Natural killer cell (primary cell): ENCODE measurements around the gene IPO5. TPM values are rescaled to one million over a fixed set of nuclear protein-coding genes. Genes with fewer than 3 reads are reported as not detected.

Source experiments
- ATAC-seq, 3 donors: fragments of 150-1000 bp in 2 of 3; fragments of 200-7000 bp in 1 of 3; cut with Tn5 transposase; 1 replicate in 1 of 3; 2 replicates in 2 of 3; pipeline ENCODE4 v1.10.0; 2021; ENCODE audit warnings: mild to moderate bottlenecking in 2 of 3, moderate library complexity in 2 of 3
- DNase-seq, 2 donors: peaks; one replicate each; pipeline versions ENCODE4 v3.0.0 to v3.0.0-alpha.2; 2013 to 2021; ENCODE audit warnings: mixed read lengths in 1 of 2
- H3K27ac ChIP-seq: one replicate; pipeline ENCODE4 v1.5.1; 2013; ENCODE audit warnings: mild to moderate bottlenecking, low read length
- H3K27me3 ChIP-seq: one replicate; pipeline ENCODE4 v1.6.1; 2013; ENCODE audit warnings: low read length; ENCODE audit not compliant: control insufficient read depth, insufficient read depth
- H3K36me3 ChIP-seq: one replicate; pipeline ENCODE4 v1.6.1; 2013; ENCODE audit warnings: low read length; ENCODE audit not compliant: control insufficient read depth, insufficient read depth
- H3K4me1 ChIP-seq: one replicate; pipeline ENCODE4 v1.6.1; 2013; ENCODE audit warnings: low read length; ENCODE audit not compliant: control insufficient read depth, insufficient read depth
- H3K4me3 ChIP-seq: one replicate; pipeline ENCODE4 v1.5.1; 2013; ENCODE audit warnings: low read length
- H3K9me3 ChIP-seq: one replicate; pipeline ENCODE4 v1.6.1; 2013; ENCODE audit warnings: low read length; ENCODE audit not compliant: control insufficient read depth, insufficient read depth
- H3K27ac Mint-ChIP-seq, 2 donors: one replicate each; pipeline ENCODE4 v1.8.0; 2022; ENCODE audit warnings: mild to moderate bottlenecking in 2 of 2, mixed read lengths in 2 of 2, moderate library complexity in 1 of 2
- H3K27me3 Mint-ChIP-seq, 2 donors: one replicate each; pipeline ENCODE4 v1.8.0; 2022; ENCODE audit warnings: low read depth in 2 of 2, mixed read lengths in 2 of 2
- H3K36me3 Mint-ChIP-seq: one replicate; pipeline ENCODE4 v1.8.0; 2022; ENCODE audit warnings: mixed read lengths
- H3K4me1 Mint-ChIP-seq, 2 donors: one replicate each; pipeline ENCODE4 v1.8.0; 2022; ENCODE audit warnings: mixed read lengths in 2 of 2
- H3K4me3 Mint-ChIP-seq: one replicate; pipeline ENCODE4 v1.8.0; 2022; ENCODE audit warnings: mild to moderate bottlenecking, moderate library complexity, mixed read lengths
- H3K9me3 Mint-ChIP-seq, 2 donors: one replicate each; pipeline ENCODE4 v1.8.0; 2022; ENCODE audit warnings: mixed read lengths in 2 of 2
- WGBS: methylation state at CpG from one replicate; pipeline ENCODE4 v1.1.7; 2013; ENCODE audit warnings: missing lambda C conversion rate; ENCODE audit not compliant: insufficient coverage; 5-methylcytosine and 5-hydroxymethylcytosine counted together
- intact Hi-C: fragments of 100-400 bp; cut with micrococcal nuclease; formaldehyde crosslinking; loops from one replicate; pipeline ENCODE4 v1.14.2; 2022
- total RNA-seq, 4 donors: library from RNA; stranded (reverse); fragments of 120-200 nt in 1 of 4; gene quantifications; one replicate each; pipeline versions ENCODE4 v1.2.3 to v1.2.4, GENCODE V29; 2013 to 2022
- TF ChIP-seq, protein P1 (sequence below): fragments of 200-600 bp; IDR thresholded peaks from one replicate; pipeline ENCODE4 v1.8.0; 2022; ENCODE audit warnings: antibody characterized with exemption

Gene IPO5
- total RNA-seq, 3 donors from 2014 or later (not counting 1 experiment from before 2014, with no cell fraction given): 59.9 to 83.9 (median 71.2) TPM

DNA sequence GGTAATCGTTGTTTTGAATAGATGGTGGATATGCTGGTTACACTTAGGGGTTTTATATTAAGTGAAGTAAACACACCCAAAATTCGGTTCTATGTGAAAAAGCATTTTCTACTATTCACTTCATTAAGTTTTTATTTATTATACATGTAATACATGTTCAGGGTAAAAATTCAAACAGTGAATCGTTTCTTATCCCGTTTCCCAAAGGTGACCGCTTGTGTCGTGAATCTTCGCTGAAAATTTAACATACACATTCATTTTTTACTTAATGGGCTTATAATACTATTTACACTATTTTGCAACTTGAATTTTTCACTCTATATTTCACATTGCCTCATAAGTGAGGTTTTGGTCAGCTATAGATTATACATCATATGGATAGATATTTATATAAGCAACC, 24.5 kb downstream of the IPO5 start:
- H3K36me3 Mint-ChIP-seq: no peaks in the 10 kb centered on the region
- peak overlapping the region; percentile 94 for H3K4me3 Mint-ChIP-seq
- no peak overlapping the region for H3K4me3 ChIP-seq
- H3K4me1 Mint-ChIP-seq: peaks cover 21 to 32% of the 10 kb centered on the region in 2 donors
- no peaks in the 10 kb centered on the region for H3K9me3 ChIP-seq
- TF ChIP-seq, protein P1, sequence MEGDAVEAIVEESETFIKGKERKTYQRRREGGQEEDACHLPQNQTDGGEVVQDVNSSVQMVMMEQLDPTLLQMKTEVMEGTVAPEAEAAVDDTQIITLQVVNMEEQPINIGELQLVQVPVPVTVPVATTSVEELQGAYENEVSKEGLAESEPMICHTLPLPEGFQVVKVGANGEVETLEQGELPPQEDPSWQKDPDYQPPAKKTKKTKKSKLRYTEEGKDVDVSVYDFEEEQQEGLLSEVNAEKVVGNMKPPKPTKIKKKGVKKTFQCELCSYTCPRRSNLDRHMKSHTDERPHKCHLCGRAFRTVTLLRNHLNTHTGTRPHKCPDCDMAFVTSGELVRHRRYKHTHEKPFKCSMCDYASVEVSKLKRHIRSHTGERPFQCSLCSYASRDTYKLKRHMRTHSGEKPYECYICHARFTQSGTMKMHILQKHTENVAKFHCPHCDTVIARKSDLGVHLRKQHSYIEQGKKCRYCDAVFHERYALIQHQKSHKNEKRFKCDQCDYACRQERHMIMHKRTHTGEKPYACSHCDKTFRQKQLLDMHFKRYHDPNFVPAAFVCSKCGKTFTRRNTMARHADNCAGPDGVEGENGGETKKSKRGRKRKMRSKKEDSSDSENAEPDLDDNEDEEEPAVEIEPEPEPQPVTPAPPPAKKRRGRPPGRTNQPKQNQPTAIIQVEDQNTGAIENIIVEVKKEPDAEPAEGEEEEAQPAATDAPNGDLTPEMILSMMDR: no peak
- peak overlapping the region in 1 of 2 donors; percentile 91 for H3K27ac Mint-ChIP-seq
- H3K27me3 Mint-ChIP-seq: no peaks in the 10 kb centered on the region
- no peaks in the 10 kb centered on the region for H3K9me3 Mint-ChIP-seq
- no peaks in the 10 kb centered on the region for H3K27me3 ChIP-seq
- no peak for DNase-seq
- peaks cover 12% of the 10 kb centered on the region for H3K4me1 ChIP-seq
- intact Hi-C loops: no loop called here
- ATAC-seq: no peak
- no peaks in the 10 kb centered on the region for H3K36me3 ChIP-seq
- 83% methylated on average over 6 of the region's 7 CpGs for WGBS
- no peak overlapping the region for H3K27ac ChIP-seq

DNA sequence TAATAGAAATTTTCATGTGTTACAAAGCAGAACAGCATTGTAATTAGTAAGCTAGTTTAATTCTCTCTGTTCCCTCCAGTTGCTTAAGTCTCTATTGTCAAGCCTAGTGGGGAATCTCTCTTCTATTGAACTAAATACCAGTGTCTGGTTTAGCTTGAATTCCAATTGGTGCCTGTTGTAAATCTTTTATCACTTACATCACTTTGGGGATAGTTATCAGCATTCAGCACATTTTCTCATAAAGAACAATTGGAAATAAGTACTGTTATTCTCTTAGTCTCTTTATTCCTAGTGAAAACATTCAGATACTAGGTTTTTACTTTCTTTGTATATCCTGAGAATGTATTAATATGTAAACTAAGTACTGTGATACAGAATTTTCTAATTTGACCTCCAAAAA, 25.2 kb downstream of the IPO5 start:
- intact Hi-C loops: no loop called here
- no peaks in the 10 kb centered on the region for H3K9me3 ChIP-seq
- peaks cover 12% of the 10 kb centered on the region for H3K4me1 ChIP-seq
- Mint-ChIP-seq H3K4me3 (peak overlapping the region; percentile 94), H3K27ac (peak overlapping the region in 1 of 2 donors; percentile 18), H3K4me1 (peaks cover 21 to 32% of the 10 kb centered on the region in 2 donors), H3K27me3 (no peaks in the 10 kb centered on the region), H3K36me3 (no peaks in the 10 kb centered on the region), H3K9me3 (no peaks in the 10 kb centered on the region)
- ATAC-seq (no peak), DNase-seq (no peak)
- H3K27me3 ChIP-seq: no peaks in the 10 kb centered on the region
- TF ChIP-seq, protein P1: no peak
- no peak overlapping the region for H3K4me3 ChIP-seq
- no peaks in the 10 kb centered on the region for H3K36me3 ChIP-seq
- no peak overlapping the region for H3K27ac ChIP-seq

DNA sequence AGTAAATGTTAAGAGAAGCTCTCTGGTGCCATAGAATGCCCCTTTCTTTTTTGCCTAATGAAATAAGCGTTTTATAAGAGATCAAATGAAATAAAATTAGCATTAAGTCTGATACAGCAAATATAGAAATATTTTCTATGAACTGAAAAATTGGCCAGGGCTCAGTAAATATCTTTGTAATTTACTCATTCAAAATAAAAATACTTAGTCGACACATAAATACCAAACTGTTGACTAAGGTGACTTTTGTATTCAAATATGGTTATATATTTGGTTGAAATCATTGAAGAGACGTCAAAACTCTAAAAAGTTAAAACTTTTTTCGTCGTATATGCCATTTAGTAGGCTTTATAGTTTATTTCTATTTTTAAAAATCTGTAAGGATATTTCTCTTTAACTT, 25.6 kb downstream of the IPO5 start:
- peaks cover 12% of the 10 kb centered on the region for H3K4me1 ChIP-seq
- no peak overlapping the region for H3K27ac ChIP-seq
- DNase-seq: no peak
- no peaks in the 10 kb centered on the region for H3K27me3 ChIP-seq
- ATAC-seq: no peak
- no peaks in the 10 kb centered on the region for H3K36me3 ChIP-seq
- no peaks in the 10 kb centered on the region for H3K9me3 ChIP-seq
- H3K27me3 Mint-ChIP-seq: no peaks in the 10 kb centered on the region
- H3K4me1 Mint-ChIP-seq: peaks cover 21 to 32% of the 10 kb centered on the region in 2 donors
- intact Hi-C loops: no loop called here
- H3K36me3 Mint-ChIP-seq: no peaks in the 10 kb centered on the region
- TF ChIP-seq, protein P1: no peak
- H3K4me3 Mint-ChIP-seq: peak overlapping the region; percentile 94
- no peak overlapping the region for H3K4me3 ChIP-seq
- H3K9me3 Mint-ChIP-seq: no peaks in the 10 kb centered on the region
- peak overlapping the region in 1 of 2 donors; percentile 18 for H3K27ac Mint-ChIP-seq
- WGBS: no CpG with 5 or more reads among the region's 5 CpGs

DNA sequence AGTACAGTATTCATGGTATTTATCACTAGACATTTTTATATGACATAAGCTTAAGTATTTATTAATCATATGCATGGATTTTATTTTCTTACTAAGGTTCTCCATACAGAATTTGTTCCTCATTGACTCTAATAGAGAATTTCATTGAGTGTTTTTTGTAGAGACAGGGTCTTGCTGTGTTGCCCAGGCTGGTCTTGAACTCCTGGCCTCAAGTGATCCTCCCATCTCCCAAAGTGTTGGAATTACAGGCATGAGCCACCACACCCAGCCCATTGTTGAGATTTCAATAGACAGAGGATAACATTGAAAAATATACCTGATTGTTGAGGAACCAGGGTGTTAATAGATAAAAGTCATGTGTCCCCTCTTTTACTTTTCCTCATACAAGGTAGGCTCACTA, 26.1 kb downstream of the IPO5 start:
- intact Hi-C loops: no loop called here

More for the DNA sequence above, 26.1 kb downstream of the IPO5 start:
- no peaks in the 10 kb centered on the region for H3K27me3 ChIP-seq
- Mint-ChIP-seq H3K4me3 (no peak overlapping the region), H3K9me3 (no peaks in the 10 kb centered on the region), H3K27me3 (no peaks in the 10 kb centered on the region), H3K4me1 (peaks cover 21 to 32% of the 10 kb centered on the region in 2 donors), H3K36me3 (peaks cover 2% of the 10 kb centered on the region), H3K27ac (no peak overlapping the region)
- no peak overlapping the region for H3K27ac ChIP-seq
- peaks cover under 1% of the 10 kb centered on the region for H3K36me3 ChIP-seq
- DNase-seq (no peak), ATAC-seq (no peak)
- TF ChIP-seq, protein P1: no peak
- no peaks in the 10 kb centered on the region for H3K9me3 ChIP-seq
- no peak overlapping the region for H3K4me3 ChIP-seq
- H3K4me1 ChIP-seq: peaks cover 12% of the 10 kb centered on the region
